Measurements from ENCODE around the gene UBL4A.
"Not testable (repeated sequence)": the region's sequence is repeated elsewhere in the genome, so short reads cannot be mapped to it uniquely, and the experiment has no call there.

Gene UBL4A

DNA sequence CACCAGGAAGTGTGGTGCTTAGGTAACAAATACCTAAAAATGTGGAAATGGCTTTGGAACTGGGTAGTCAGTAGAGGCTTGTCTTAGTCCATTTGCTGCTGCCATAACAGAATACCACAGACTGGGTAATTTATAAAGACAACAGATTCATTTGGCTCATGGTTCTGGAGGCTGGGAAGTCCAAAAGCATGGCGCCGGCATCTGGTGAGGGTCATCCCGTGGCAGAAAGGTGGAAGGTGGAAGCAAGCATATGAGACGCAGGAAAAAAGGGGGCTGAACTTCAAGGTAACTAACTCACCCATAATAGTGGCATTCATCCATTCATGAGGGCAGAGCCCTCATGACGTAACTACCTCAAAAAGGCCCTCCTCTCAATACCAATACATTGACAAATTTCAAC, 23.0 kb upstream of the UBL4A start:
- no peak for DNase-seq (ENCODE audit: extremely low spot score, insufficient read length, low read depth)

GRCh38 chrX:154508384-154508745, 21.9 kb upstream of the UBL4A start:
- DNase-seq (ENCODE audit: extremely low spot score, insufficient read length, low read depth) (no peak), FAIRE-seq (no peak)

More for the DNA sequence above, 23.0 kb upstream of the UBL4A start:
- no peak for FAIRE-seq

DNA sequence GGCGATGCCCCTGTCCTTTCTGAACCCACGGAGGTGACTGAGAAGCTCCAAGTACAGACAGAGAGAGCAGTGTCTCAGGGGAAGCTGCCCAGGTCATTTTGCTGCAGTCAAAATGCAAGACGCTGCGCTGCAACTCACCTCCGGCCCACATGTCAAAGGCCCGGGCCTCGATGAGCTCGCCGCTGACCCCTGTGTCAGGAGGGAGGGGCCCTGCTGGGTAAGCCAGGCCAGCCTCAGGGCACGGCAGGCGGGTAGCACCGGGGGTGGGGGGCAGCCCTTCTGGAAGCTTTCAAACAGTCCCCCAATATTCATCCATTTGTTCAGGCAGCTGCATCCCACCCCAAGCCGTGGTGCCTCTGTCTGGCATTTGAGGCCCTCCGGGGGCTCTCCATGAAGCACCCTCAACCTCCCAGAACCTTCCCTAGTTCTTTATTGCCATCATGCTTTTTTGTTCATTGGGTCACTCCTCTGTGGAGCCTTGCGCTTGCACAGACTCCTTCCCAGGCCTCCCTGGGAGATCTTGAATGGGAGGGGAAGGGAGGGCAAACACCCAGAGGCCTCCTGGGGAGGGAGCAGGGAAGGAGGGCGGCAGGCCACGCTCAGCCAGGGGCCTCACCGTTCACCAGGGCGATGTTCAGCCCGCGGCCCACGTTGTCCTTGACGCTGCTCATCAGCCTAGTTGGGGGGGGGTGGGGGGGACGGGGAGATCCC, 21.4 kb upstream of the UBL4A start:
- FAIRE-seq (no peak), DNase-seq (ENCODE audit: extremely low spot score, insufficient read length, low read depth) (no peak)

- no peak for FAIRE-seq
- DNase-seq (ENCODE audit: extremely low spot score, insufficient read length, low read depth): no peak
Measured at GRCh38 chrX:154506483-154507332, 20.3 kb upstream of the UBL4A start.

- no peak for FAIRE-seq
Measured at GRCh38 chrX:154505734-154506133, 19.3 kb upstream of the UBL4A start.

DNA sequence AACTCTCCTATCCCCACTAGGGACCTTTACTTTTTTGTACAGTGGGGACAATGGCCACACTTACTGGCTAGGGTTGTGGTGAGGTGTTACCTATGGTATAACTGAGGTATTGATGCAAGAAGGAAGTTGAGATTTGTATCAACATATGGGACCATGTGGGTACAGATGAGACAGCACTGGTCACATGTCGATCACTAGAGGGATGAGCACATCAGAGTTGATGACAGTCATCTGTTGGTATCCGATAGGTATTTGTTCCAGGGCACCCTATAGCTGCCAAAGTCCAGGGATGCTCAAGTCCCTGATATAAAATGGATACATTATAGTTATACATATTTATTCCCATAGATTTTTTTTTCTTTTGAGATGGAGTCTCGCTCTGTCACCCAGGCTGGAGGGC, 16.6 kb upstream of the UBL4A start:
- no peak for FAIRE-seq
- DNase-seq (ENCODE audit: extremely low spot score, insufficient read length, low read depth): no peak

More at GRCh38 chrX:154505734-154506133, 19.3 kb upstream of the UBL4A start:
- no peak for DNase-seq (ENCODE audit: extremely low spot score, insufficient read length, low read depth)

DNA sequence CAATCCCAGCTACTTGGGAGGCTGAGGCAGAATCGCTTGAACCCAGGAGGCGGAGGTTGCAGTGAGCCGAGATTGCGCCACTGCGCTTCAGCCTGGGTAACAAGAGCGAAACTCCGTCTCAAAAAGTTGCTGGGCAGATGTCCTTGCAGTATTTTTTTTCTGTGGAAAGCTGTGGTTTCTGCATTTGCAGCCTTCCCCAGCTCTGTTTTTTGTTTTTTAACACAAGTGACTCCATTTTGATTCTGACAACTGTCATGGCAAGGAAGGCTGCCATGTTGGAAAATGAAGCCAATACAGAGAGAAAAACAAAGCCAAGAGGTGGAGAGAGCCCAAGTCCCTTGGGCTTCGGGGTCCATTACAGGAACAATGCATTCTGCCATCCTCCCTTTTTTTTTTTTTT, 15.7 kb upstream of the UBL4A start:
- no peak for FAIRE-seq
- DNase-seq (ENCODE audit: extremely low spot score, insufficient read length, low read depth): no peak

DNA sequence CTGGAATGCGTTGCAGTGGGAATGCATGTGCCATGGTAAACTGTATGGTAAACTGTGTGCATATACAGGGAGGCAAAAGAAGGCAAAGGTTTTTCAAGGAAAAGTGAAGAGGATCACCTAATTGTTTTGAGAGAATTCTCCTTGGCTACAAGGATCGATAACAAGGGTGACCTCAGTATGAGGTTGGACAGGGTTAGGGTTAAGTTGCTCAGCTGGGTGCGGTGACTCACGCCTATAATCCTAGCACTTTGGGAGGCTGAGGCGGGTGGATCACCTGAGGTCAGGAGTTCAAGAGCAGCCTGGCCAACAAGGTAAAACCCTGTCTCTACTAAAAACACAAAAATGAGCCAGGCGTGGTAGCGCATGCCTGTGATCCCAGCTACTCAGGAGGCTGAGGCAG, 15.0 kb upstream of the UBL4A start:
- DNase-seq (ENCODE audit: extremely low spot score, insufficient read length, low read depth); FAIRE-seq: not testable (repeated sequence)

GRCh38 chrX:154496591-154497137, 10.2 kb upstream of the UBL4A start:
- DNase-seq (ENCODE audit: extremely low spot score, insufficient read length, low read depth); FAIRE-seq: not testable (repeated sequence)

DNA sequence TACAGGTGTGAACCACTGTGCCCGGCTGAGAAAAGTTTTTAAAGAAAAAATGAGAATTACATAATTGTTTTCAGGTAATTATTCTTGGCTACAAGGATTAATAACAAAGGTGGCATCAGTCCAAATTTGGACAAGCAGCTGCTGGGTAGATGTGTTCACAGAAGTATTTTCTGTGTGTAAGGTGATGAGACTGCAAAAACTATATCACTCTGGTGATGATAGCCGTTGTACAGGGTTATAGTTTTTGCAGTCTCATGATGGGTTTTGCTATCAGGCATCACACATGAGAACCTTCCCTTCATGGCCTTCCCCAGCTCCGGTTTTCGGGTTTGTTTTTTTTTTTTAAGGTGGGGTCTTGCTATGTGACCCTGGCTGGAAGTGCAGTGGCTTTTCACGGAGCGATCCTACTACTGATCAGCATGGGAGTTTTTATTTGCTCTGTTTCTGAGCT, 9.1 kb upstream of the UBL4A start:
- DNase-seq (ENCODE audit: extremely low spot score, insufficient read length, low read depth) (no peak), FAIRE-seq (no peak)

DNA sequence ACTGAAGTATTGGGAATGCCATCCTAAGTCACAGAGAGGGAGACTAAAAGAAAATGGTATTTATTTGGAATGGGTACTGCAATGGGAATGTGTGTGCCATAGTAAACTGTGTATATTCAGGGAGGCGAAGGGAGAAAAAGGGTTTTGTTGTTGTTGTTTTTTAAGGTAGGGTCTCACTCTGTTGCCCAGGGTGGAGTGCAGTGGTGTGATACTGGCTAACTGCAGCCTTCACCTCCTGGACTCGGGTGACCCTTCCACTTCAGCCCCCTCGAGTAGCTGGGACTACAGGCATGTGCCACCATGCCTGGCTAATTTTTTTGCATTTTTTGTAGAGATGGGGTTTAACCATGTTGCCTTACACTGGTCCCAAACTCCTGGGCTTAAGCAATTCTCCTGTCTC, 8.3 kb upstream of the UBL4A start:
- DNase-seq (ENCODE audit: extremely low spot score, insufficient read length, low read depth) (no peak), FAIRE-seq (no peak)

GRCh38 chrX:154490414-154491083, 4.1 kb upstream of the UBL4A start, which contains the start of gene SLC10A3:
Gene SLC10A3 (minus strand): TSS chrX:154490629. CDS start chrX:154488940, 1,689 bp downstream.
- FAIRE-seq: peak; percentile 100

GRCh38 chrX:154490021-154490413, 3.6 kb upstream of the UBL4A start:
- FAIRE-seq (no peak), DNase-seq (ENCODE audit: extremely low spot score, insufficient read length, low read depth) (no peak)

More at GRCh38 chrX:154490414-154491083, 4.1 kb upstream of the UBL4A start, which contains the start of gene SLC10A3:
- peak; percentile 74 for DNase-seq (ENCODE audit: extremely low spot score, insufficient read length, low read depth)

DNA sequence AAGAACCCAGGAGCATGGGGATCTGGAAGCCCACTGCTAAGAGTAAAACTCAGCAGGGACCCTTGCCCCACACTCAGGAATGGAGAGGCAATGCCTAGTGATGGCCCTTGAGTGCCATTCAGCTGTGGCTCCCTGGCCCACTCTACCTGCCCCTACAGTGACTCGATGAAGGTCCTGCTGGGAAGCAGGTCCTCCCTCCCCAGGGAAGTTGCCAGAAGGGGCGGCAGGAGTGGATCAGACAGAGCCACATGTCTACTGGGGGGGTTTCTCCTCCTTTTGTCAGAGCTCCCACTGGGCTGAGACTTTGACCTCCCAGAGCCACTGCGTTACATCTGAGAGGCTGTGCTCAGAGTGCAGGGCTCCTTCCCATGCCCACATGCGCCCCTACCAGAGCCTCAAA, 2.8 kb upstream of the UBL4A start:
- FAIRE-seq (no peak), DNase-seq (ENCODE audit: extremely low spot score, insufficient read length, low read depth) (no peak)

- no peak for FAIRE-seq
Measured at GRCh38 chrX:154488336-154489075, 2.1 kb upstream of the UBL4A start.

DNA sequence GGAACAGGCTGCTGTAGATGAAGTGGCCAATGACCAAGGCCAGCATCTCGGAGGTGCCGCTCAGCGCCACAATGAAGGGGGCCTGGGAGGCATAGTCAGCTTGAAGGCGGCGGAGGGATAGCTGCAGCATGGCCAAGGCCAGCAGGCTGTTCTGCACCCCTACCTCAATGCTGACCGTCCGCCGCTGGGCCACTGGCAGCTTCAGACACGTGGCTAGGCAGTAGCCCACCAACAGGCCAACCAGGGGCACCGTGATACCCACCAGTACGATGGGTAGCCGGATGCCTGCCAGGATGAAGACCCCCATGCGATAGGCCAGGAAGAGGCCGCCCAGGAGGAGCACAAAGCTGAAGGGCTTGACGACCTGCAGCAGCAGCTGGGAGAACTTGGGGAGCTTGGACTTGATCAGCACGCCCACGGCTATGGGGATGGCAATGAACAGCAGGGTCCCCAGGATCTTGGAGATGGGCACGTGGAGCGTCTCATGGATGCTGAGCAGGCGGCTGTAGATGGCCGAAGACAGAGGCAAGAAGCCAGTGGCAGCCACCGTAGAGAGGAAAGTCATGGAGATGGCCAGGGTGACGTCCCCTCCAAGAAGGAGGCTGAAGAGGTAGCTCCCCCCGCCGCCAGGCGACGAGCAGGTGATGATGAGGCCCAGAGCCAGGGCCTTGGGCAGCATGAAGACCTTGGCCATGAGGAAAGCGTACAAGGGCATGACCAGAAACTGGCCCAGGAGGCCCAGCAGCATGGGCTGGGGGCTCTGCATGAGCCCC, 1.3 kb upstream of the UBL4A start:
- no peak for DNase-seq (ENCODE audit: extremely low spot score, insufficient read length, low read depth)
- no peak for FAIRE-seq

More at GRCh38 chrX:154488336-154489075, 2.1 kb upstream of the UBL4A start:
- DNase-seq (ENCODE audit: extremely low spot score, insufficient read length, low read depth): no peak

GRCh38 chrX:154486052-154486395, 391 bp downstream of the UBL4A start:
- DNase-seq (ENCODE audit: extremely low spot score, insufficient read length, low read depth): no peak
- FAIRE-seq: no peak

GRCh38 chrX:154485150-154486051, 1.0 kb downstream of the UBL4A start:
- FAIRE-seq (no peak), DNase-seq (ENCODE audit: extremely low spot score, insufficient read length, low read depth) (no peak)
